Measurements from ENCODE around the gene C15orf40. TPM values are rescaled to one million over a fixed set of nuclear protein-coding genes. Genes with fewer than 3 reads are reported as not detected.

The C15orf40 gene
- total and polyA plus RNA-seq, 9 of the 15 experiments (the other 6 are each of a cell fraction or from before 2014, with no cell fraction given) = 15.9 to 52.0 (median 27.0) TPM

GRCh38 chr15:82995938-82996337, 15.5 kb downstream of the C15orf40 start:
- Histone ChIP-seq H3K27ac (ENCODE audit: extremely low read depth, low read depth, low read length) (no peak overlapping the region), H3K27me3 (ENCODE audit: control insufficient read depth in 2 of 2, insufficient read depth in 2 of 2, low read length in 2 of 2) (no peaks in the 10 kb centered on the region), H3K9me3 (replicated peaks; ENCODE audit: control insufficient read depth, insufficient read depth, low read depth, low read length) (no peaks in the 10 kb centered on the region), H3K4me2 (ENCODE audit: insufficient read depth, low read length) (no peak overlapping the region), H2AFZ (ENCODE audit: low read depth, low read length) (no peak overlapping the region), H3K4me3 (no peak overlapping the region), H3K79me2 (ENCODE audit: control insufficient read depth, insufficient read depth, low read length) (no peaks in the 10 kb centered on the region), H3K9me1 (ENCODE audit: control insufficient read depth, insufficient read depth, low read length) (no peaks in the 10 kb centered on the region), H3K4me1 (replicated peaks in 1 of 2; ENCODE audit: control insufficient read depth in 2 of 2, insufficient read depth in 2 of 2, low read length in 2 of 2) (peaks cover 0 to 5% of the 10 kb centered on the region in 2 experiments; a peak in 2 of 5 replicates), H3K9ac (ENCODE audit: insufficient read depth in 1 of 2, low read depth in 2 of 2, low read length in 2 of 2) (no peak overlapping the region), H4K20me1 (replicated peaks; ENCODE audit: control insufficient read depth, insufficient read depth, low read length) (no peaks in the 10 kb centered on the region), H3K36me3 (ENCODE audit: control insufficient read depth, insufficient read depth, low read length) (no peaks in the 10 kb centered on the region)
- ATAC-seq (no peak), DNase-seq (ENCODE audit: extremely low read depth in 1 of 4, low spot score in 3 of 4) (no peak), FAIRE-seq (no peak)
- ChIA-PET CTCF (ENCODE audit: low intra/inter-chr PET ratio) (interaction anchor here (0.6 kb wide), 1 partner anchor 419 kb away, joined by 6 read pairs; no protein-coding TSS in a partner anchor), POLR2A (interaction anchor here (1.2 to 1.6 kb wide), 3 partner anchors 10 to 146 kb away, joined by 4 to 5 read pairs (median 4); partner anchors contain the start of genes C15orf40 and RAMAC)
- peak; percentile 33; the same call in 1 of the 2 replicates for TF ChIP-seq ATF3 (IDR thresholded peaks at IDR 0.05)
- TF ChIP-seq ATF3 (CRISPR knock-in tag; conservative IDR thresholded peaks at IDR 0.05) = no peak
- TF ChIP-seq JUND (IDR thresholded peaks at IDR 0.05; ENCODE audit: borderline replicate concordance, low read depth, low read length) = no peak
- TF ChIP-seq JUND (tag; IDR thresholded peaks at IDR 0.05; ENCODE audit: borderline replicate concordance, low read depth, low read length) = no peak
- intact Hi-C loops (cut with micrococcal nuclease) (no loop called here), in situ Hi-C loops (cut with MboI) (no loop called here)
- BruUV-seq (replicated peaks) = no TSS peak
- WGBS (ENCODE audit: insufficient coverage, low coverage, missing lambda C conversion rate) = 26% methylated on average over 3 of the region's 3 CpGs

GRCh38 chr15:82995076-82995475, 16.4 kb downstream of the C15orf40 start:
- H3K4me1 ChIP-seq (replicated peaks in 1 of 2; ENCODE audit: control insufficient read depth in 2 of 2, insufficient read depth in 2 of 2, low read length in 2 of 2) = peaks cover 0 to 3% of the 10 kb centered on the region in 2 experiments; a peak in 2 of 5 replicates
- no peak for DNase-seq (ENCODE audit: extremely low read depth in 1 of 4, low spot score in 3 of 4)
- H3K79me2 ChIP-seq (ENCODE audit: control insufficient read depth, insufficient read depth, low read length) = no peaks in the 10 kb centered on the region
- H3K9ac ChIP-seq (ENCODE audit: insufficient read depth in 1 of 2, low read depth in 2 of 2, low read length in 2 of 2) = no peak overlapping the region
- 59% methylated on average over 2 of the region's 2 CpGs for WGBS (ENCODE audit: insufficient coverage, low coverage, missing lambda C conversion rate)
- in situ Hi-C loops (cut with MboI) (no loop called here), intact Hi-C loops (cut with micrococcal nuclease) (no loop called here)
- no peak overlapping the region for H3K27ac ChIP-seq (ENCODE audit: extremely low read depth, low read depth, low read length)
- no peak for ATAC-seq
- H3K36me3 ChIP-seq (ENCODE audit: control insufficient read depth, insufficient read depth, low read length) = peaks cover 2% of the 10 kb centered on the region; the same call in 1 of the 3 replicates
- no peak overlapping the region for H3K4me2 ChIP-seq (ENCODE audit: insufficient read depth, low read length)
- no TSS peak for BruUV-seq (replicated peaks)
- no peak overlapping the region for H2AFZ ChIP-seq (ENCODE audit: low read depth, low read length)
- H3K4me3 ChIP-seq = no peak overlapping the region
- no peaks in the 10 kb centered on the region for H3K9me3 ChIP-seq (replicated peaks; ENCODE audit: control insufficient read depth, insufficient read depth, low read depth, low read length)
- H3K9me1 ChIP-seq (ENCODE audit: control insufficient read depth, insufficient read depth, low read length) = no peaks in the 10 kb centered on the region
- POLR2A ChIA-PET = interaction anchor here (0.6 to 1.6 kb wide), 2 partner anchors 9 to 96 kb away, joined by 4 to 5 read pairs; partner anchors contain the start of gene RAMAC
- H3K27me3 ChIP-seq (ENCODE audit: control insufficient read depth in 2 of 2, insufficient read depth in 2 of 2, low read length in 2 of 2) = no peaks in the 10 kb centered on the region
- no peak for FAIRE-seq
- CTCF ChIA-PET (ENCODE audit: low intra/inter-chr PET ratio) = no interaction called here
- no peaks in the 10 kb centered on the region for H4K20me1 ChIP-seq (replicated peaks; ENCODE audit: control insufficient read depth, insufficient read depth, low read length)
- no peak for TF ChIP-seq ZBED1 (IDR thresholded peaks at IDR 0.05)
- TF ChIP-seq ZBTB7A (IDR thresholded peaks at IDR 0.05; ENCODE audit: borderline replicate concordance, control insufficient read depth, low read depth, low read length) = no peak
- no peak for TF ChIP-seq ZNF655 (CRISPR knock-in tag; IDR thresholded peaks at IDR 0.05)
- no peak for TF ChIP-seq ETS1 (conservative IDR thresholded peaks at IDR 0.05; ENCODE audit: control insufficient read depth, low read depth, low read length)
- no peak for TF ChIP-seq SRF (CRISPR knock-in tag; IDR thresholded peaks at IDR 0.05)
- TF ChIP-seq MBD1 (CRISPR knock-in tag; IDR thresholded peaks at IDR 0.05) = no peak

All from K562 (cell line).